Esophagus (tissue), 2 donors: ENCODE measurements around the gene SMOC2. TPM values are rescaled to one million over a fixed set of nuclear protein-coding genes. Genes with fewer than 3 reads are reported as not detected.

ENCODE experiments used
- H3K27ac ChIP-seq, 2 donors: one replicate each; pipeline ENCODE4 v1.5.1; 2013; ENCODE audit warnings: low read depth in 2 of 2, mild to moderate bottlenecking in 2 of 2, inconsistent platforms in 1 of 2, low read length in 1 of 2, moderate library complexity in 1 of 2
- H3K27me3 ChIP-seq, 2 donors: one replicate each; pipeline ENCODE4 v1.6.1; 2013; ENCODE audit warnings: low read length in 2 of 2, control low read depth in 1 of 2, mild to moderate bottlenecking in 1 of 2; ENCODE audit not compliant: insufficient read depth in 2 of 2, control insufficient read depth in 1 of 2
- H3K36me3 ChIP-seq, 2 donors: one replicate each; pipeline ENCODE4 v1.6.1; 2013; ENCODE audit warnings: low read length in 1 of 2; ENCODE audit not compliant: control insufficient read depth in 2 of 2, insufficient read depth in 2 of 2
- H3K4me1 ChIP-seq, 2 donors: one replicate each; pipeline ENCODE4 v1.6.1; 2013; ENCODE audit warnings: low read length in 1 of 2; ENCODE audit not compliant: control insufficient read depth in 2 of 2, insufficient read depth in 2 of 2
- H3K4me3 ChIP-seq, 2 donors: one replicate each; pipeline ENCODE4 v1.5.1; 2013; ENCODE audit warnings: low read length in 2 of 2, mild to moderate bottlenecking in 2 of 2, low read depth in 1 of 2, moderate library complexity in 1 of 2
- H3K9me3 ChIP-seq, 2 donors: one replicate each; pipeline ENCODE4 v1.6.1; 2013; ENCODE audit warnings: mild to moderate bottlenecking in 2 of 2, low read depth in 1 of 2, low read length in 1 of 2, moderate library complexity in 1 of 2; ENCODE audit not compliant: control insufficient read depth in 2 of 2, insufficient read depth in 1 of 2
- WGBS, 2 donors: extraction: QIAGEN DNeasy Blood & Tissue Kit; methylation state at CpG; one replicate each; pipeline ENCODE4 v1.1.7; 2013; 5-methylcytosine and 5-hydroxymethylcytosine counted together
- polyA plus RNA-seq, 2 donors: library from polyadenylated mRNA; stranded (reverse); fragments of 200-250 nt; gene quantifications; one replicate each; pipeline ENCODE4 v1.2.3, GENCODE V29; 2013
- donor health status: healthy with polysubstance abuse.
- donor health status: Bipolar disorder and iron deficiency.

SMOC2 gene
- polyA plus RNA-seq, 2 donors: 4.6 to 14.4 TPM

DNA sequence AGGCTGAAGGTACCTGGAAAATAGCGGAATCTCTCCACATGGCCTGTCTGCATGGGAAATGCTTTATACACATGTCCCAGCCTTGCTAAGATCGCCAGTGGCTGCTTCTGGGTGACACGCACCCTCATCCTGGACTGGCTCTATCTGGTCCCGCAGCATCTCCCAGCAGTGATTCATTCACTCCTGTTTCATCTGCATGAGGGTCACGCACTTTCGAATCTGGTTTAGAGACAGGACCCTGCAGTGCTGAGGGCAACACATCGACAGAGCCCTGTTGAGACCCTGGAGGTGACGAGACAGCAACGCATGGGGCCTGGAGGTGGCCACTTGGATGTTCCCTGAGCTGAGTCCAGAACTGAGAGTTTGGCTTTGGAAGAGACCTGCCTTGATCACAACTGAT is 136.5 kb downstream of the SMOC2 start:
- peaks cover 2% of the 10 kb centered on the region in 2 donors for H3K4me1 ChIP-seq
- WGBS, 2 donors: 82 to 87% methylated on average over 9 of the region's 9 CpGs
- no peak overlapping the region for H3K4me3 ChIP-seq
- H3K9me3 ChIP-seq: no peaks in the 10 kb centered on the region
- H3K27me3 ChIP-seq: no peaks in the 10 kb centered on the region
- H3K36me3 ChIP-seq: no peaks in the 10 kb centered on the region
- no peak overlapping the region for H3K27ac ChIP-seq

GRCh38 chr6:168578036-168578435 is 137.1 kb downstream of the SMOC2 start:
- H3K9me3 ChIP-seq: no peaks in the 10 kb centered on the region
- peak overlapping the region in 1 of 2 donors; percentile 17 for H3K27ac ChIP-seq
- peaks cover 2% of the 10 kb centered on the region in 2 donors for H3K4me1 ChIP-seq
- 65 to 72% methylated on average over 8 of the region's 8 CpGs for WGBS, 2 donors
- no peaks in the 10 kb centered on the region for H3K36me3 ChIP-seq
- H3K4me3 ChIP-seq: no peak overlapping the region
- H3K27me3 ChIP-seq: no peaks in the 10 kb centered on the region

DNA sequence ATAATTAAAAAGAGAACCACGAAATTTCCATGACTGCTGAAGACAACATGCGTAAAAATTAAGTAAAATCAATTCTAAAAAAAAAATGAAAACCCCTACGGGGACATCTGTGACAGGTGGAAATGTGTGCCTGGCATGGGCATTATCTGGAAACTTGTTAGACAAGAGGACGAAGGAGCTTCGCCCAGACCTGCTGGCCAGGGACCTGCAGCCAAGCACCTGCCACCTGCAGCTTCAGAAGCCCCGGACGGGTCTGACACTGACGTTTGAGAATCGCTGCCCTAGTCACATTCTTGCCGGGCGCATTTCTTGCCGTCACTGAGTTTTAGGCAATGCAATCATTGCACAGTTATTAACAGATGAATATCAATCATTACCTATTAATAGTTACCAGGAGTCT is 140.3 kb downstream of the SMOC2 start:
- Histone ChIP-seq H3K36me3 (no peaks in the 10 kb centered on the region), H3K27ac (no peak overlapping the region), H3K9me3 (no peaks in the 10 kb centered on the region), H3K4me1 (peaks cover 0 to 2% of the 10 kb centered on the region in 2 donors), H3K27me3 (no peaks in the 10 kb centered on the region), H3K4me3 (no peak overlapping the region)
- 55% methylated on average over 12 of the region's 12 CpGs for WGBS, 2 donors

GRCh38 chr6:168581706-168582105 is 140.7 kb downstream of the SMOC2 start:
- Histone ChIP-seq H3K27ac (no peak overlapping the region), H3K27me3 (no peaks in the 10 kb centered on the region), H3K9me3 (no peaks in the 10 kb centered on the region), H3K4me1 (peaks cover 0 to 2% of the 10 kb centered on the region in 2 donors), H3K36me3 (no peaks in the 10 kb centered on the region), H3K4me3 (no peak overlapping the region)
- 85 to 88% methylated on average over 9 of the region's 9 CpGs for WGBS, 2 donors

DNA sequence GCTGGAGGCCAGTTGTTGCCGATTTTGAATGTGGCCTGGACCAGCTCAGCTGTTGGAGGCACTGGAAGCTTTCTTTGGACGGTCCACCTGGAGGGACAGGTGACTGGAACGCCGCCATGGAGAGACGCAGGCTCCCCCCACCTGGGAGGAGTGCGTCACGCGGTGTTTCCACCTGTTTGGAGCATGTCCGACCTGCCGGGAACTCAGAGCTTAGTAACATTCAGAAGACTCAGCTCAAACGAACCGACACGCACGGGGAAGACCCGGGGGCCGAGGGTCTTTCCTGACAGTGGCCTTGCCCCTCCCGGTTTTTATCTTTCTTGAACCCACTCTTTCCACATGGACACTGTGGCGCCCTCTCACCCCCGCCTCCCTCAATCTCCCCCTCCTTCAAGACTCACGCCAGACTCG is 141.6 kb downstream of the SMOC2 start:
- 88 to 89% methylated on average over 21 of the region's 21 CpGs for WGBS, 2 donors
- no peaks in the 10 kb centered on the region for H3K27me3 ChIP-seq
- H3K4me3 ChIP-seq: no peak overlapping the region
- H3K4me1 ChIP-seq: no peaks in the 10 kb centered on the region
- no peaks in the 10 kb centered on the region for H3K9me3 ChIP-seq
- no peak overlapping the region for H3K27ac ChIP-seq
- no peaks in the 10 kb centered on the region for H3K36me3 ChIP-seq

DNA sequence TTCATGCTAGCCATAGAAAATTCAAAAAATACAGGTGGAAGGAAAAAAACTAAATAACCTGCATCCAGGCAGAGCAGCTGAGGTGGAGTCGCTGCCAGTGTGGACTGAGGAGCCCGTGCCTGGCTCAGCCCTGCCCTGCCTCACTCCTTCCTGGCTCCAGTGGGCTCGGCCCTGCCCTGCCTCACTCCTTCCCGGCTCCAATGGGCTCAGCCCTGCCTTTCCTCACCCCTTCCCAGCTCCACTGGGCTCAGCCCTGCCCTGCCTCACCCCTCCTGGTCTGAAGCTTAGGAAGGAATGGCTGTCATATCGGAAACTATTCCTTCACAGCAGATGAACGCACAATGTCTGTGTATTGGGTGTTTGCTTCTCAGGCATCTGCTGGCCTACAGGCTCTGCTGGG is 142.1 kb downstream of the SMOC2 start:
- Histone ChIP-seq H3K9me3 (no peaks in the 10 kb centered on the region), H3K4me3 (no peak overlapping the region), H3K27me3 (no peaks in the 10 kb centered on the region), H3K27ac (peak overlapping the region; percentile 23 to 34), H3K36me3 (no peaks in the 10 kb centered on the region), H3K4me1 (no peaks in the 10 kb centered on the region)
- WGBS, 2 donors: 74 to 83% methylated on average over 6 of the region's 6 CpGs

DNA sequence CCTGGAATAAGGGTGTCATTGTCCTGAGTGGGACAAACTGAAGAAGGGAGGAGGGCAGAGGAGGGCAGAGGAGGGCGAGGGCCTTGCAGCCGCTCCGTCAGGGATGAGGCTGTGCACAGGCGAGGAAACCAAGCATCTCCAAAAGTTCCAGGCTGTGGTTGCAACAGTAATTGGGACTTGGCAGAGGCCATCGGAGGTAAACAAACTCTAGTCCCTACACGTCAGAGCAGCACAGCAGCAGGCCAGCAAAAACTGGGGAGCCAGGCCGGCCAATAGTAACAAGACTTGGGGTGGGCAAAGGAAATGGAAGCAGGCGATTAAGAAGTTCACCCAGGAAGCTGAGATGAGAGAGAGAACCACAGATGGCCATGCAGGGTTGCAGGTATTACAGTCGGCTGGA is 142.8 kb downstream of the SMOC2 start:
- no peaks in the 10 kb centered on the region for H3K9me3 ChIP-seq
- H3K4me3 ChIP-seq: no peak overlapping the region
- WGBS, 2 donors: 51 to 56% methylated on average over 9 of the region's 9 CpGs
- H3K36me3 ChIP-seq: no peaks in the 10 kb centered on the region
- H3K27ac ChIP-seq: peak overlapping the region; percentile 52 to 59
- H3K27me3 ChIP-seq: no peaks in the 10 kb centered on the region
- no peaks in the 10 kb centered on the region for H3K4me1 ChIP-seq

GRCh38 chr6:168584249-168584648 is 143.3 kb downstream of the SMOC2 start:
- no peak overlapping the region for H3K4me3 ChIP-seq
- peak overlapping the region; percentile 52 to 59 for H3K27ac ChIP-seq
- H3K27me3 ChIP-seq: no peaks in the 10 kb centered on the region
- no peaks in the 10 kb centered on the region for H3K36me3 ChIP-seq
- H3K4me1 ChIP-seq: no peaks in the 10 kb centered on the region
- no peaks in the 10 kb centered on the region for H3K9me3 ChIP-seq
- 59 to 68% methylated on average over 6 of the region's 6 CpGs for WGBS, 2 donors

- no peaks in the 10 kb centered on the region for H3K4me1 ChIP-seq
- no peaks in the 10 kb centered on the region for H3K9me3 ChIP-seq
- H3K27ac ChIP-seq: peak overlapping the region in 1 of 2 donors; percentile 9
- no peak overlapping the region for H3K4me3 ChIP-seq
- 81 to 84% methylated on average over 5 of the region's 5 CpGs for WGBS, 2 donors
- no peaks in the 10 kb centered on the region for H3K27me3 ChIP-seq
- no peaks in the 10 kb centered on the region for H3K36me3 ChIP-seq
These were observed 143.7 kb downstream of the SMOC2 start for GRCh38 chr6:168584671-168585070.

GRCh38 chr6:168585441-168585840 is 144.5 kb downstream of the SMOC2 start:
- Histone ChIP-seq H3K9me3 (no peaks in the 10 kb centered on the region), H3K27me3 (no peaks in the 10 kb centered on the region), H3K4me3 (no peak overlapping the region), H3K4me1 (no peaks in the 10 kb centered on the region), H3K36me3 (no peaks in the 10 kb centered on the region), H3K27ac (no peak overlapping the region)
- 81 to 84% methylated on average over 3 of the region's 3 CpGs for WGBS, 2 donors
